H1 (cell line): ENCODE measurements around the gene SKA1. TPM values are rescaled to one million over a fixed set of nuclear protein-coding genes. Genes with fewer than 3 reads are reported as not detected.

ENCODE experiments used
- CTCF ChIA-PET: fragments of 300-600 bp; sonication (Branson Sonifier 250); formaldehyde crosslinking; loops from one replicate; lab custom pipeline; 2021; ENCODE audit not compliant: partially characterized antibody; lab: Charles Lee
- POLR2A ChIA-PET: fragments of 300-600 bp; sonication (Branson Sonifier 250); formaldehyde crosslinking; loops from one replicate; lab custom pipeline; 2021; ENCODE audit warnings: inconsistent platforms; ENCODE audit not compliant: partially characterized antibody; lab: Charles Lee
- DNase-seq, 2 experiments: peaks; one replicate each; pipeline versions ENCODE4 v3.0.0 to v3.0.0-alpha.2; 2010 to 2022; ENCODE audit warnings: low spot score in 2 of 2, low read depth in 1 of 2, mixed read lengths in 1 of 2
- FAIRE-seq: peaks from 2 replicates; lab custom pipeline; 2011; peaks lifted over from hg19 to GRCh38; lab: Jason Lieb, UNC
- H2AFZ ChIP-seq: 2 replicates; pipeline ENCODE4 v1.8.1; 2012; ENCODE audit warnings: low read length, inconsistent platforms
- H2AK5ac ChIP-seq: 2 replicates; pipeline ENCODE4 v1.6.1; 2013; ENCODE audit warnings: low read depth, low read length
- H2BK120ac ChIP-seq: replicated peaks from 2 replicates; pipeline ENCODE3; 2013; ENCODE audit warnings: low read depth, low read length, inconsistent platforms
- H2BK12ac ChIP-seq: 2 replicates; pipeline ENCODE4 v1.6.1; 2013; ENCODE audit warnings: low read depth, low read length
- H2BK15ac ChIP-seq: 2 replicates; pipeline ENCODE4 v1.6.1; 2013; ENCODE audit warnings: low read length
- H2BK20ac ChIP-seq: 2 replicates; pipeline ENCODE4 v1.6.1; 2013; ENCODE audit warnings: low read length
- H2BK5ac ChIP-seq: 2 replicates; pipeline ENCODE4 v1.6.1; 2013; ENCODE audit warnings: low read depth, low read length
- H3K14ac ChIP-seq: 2 replicates; pipeline ENCODE4 v1.6.1; 2013; ENCODE audit warnings: inconsistent platforms; ENCODE audit not compliant: insufficient read length
- H3K18ac ChIP-seq: 2 replicates; pipeline ENCODE4 v1.6.1; 2013; ENCODE audit warnings: low read length; ENCODE audit errors: extremely low read depth
- H3K23ac ChIP-seq: 2 replicates; pipeline ENCODE4 v1.6.1; 2013; ENCODE audit warnings: inconsistent platforms; ENCODE audit not compliant: insufficient read length
- H3K23me2 ChIP-seq: 2 replicates; pipeline ENCODE4 v1.6.1; 2013; ENCODE audit warnings: low read depth, low read length
- H3K27ac ChIP-seq: 2 replicates; pipeline ENCODE4 v1.6.1; 2011; ENCODE audit warnings: low read depth, low read length, inconsistent platforms
- H3K27me3 ChIP-seq, 4 experiments: replicated peaks in 1 of 4; 1 replicate in 1 of 4; 2 replicates in 3 of 4; pipeline versions ENCODE4 v1.6.1 to v1.8.1; 2011 to 2013; ENCODE audit warnings: low read length in 3 of 4, mild to moderate bottlenecking in 3 of 4, inconsistent platforms in 2 of 4, mixed read lengths in 2 of 4, moderate library complexity in 1 of 4; ENCODE audit not compliant: control insufficient read depth in 3 of 4, insufficient read depth in 3 of 4; ENCODE audit errors: extremely low read depth in 1 of 4
- H3K36me3 ChIP-seq, 4 experiments: 2 replicates each; pipeline versions ENCODE4 v1.6.1 to v1.8.1; 2011 to 2013; ENCODE audit warnings: mild to moderate bottlenecking in 4 of 4, low read length in 3 of 4, moderate library complexity in 2 of 4, control low read depth in 1 of 4, inconsistent platforms in 1 of 4; ENCODE audit not compliant: insufficient read depth in 4 of 4, control insufficient read depth in 2 of 4
- H3K4ac ChIP-seq: replicated peaks from 2 replicates; pipeline ENCODE3; 2013; ENCODE audit warnings: low read length, low read depth, mixed read lengths, inconsistent platforms; ENCODE audit not compliant: insufficient read length
- H3K4me1 ChIP-seq, 4 experiments: replicated peaks in 1 of 4; 1 replicate in 1 of 4; 2 replicates in 3 of 4; pipeline versions ENCODE4 v1.6.1 to v1.8.1; 2011 to 2013; ENCODE audit warnings: low read length in 3 of 4, inconsistent platforms in 2 of 4, mixed read lengths in 1 of 4; ENCODE audit not compliant: insufficient read depth in 4 of 4, control insufficient read depth in 3 of 4
- H3K4me2 ChIP-seq, 2 experiments: 2 replicates each; pipeline versions ENCODE4 v1.6.1 to v1.8.1; 2011 to 2013; ENCODE audit warnings: low read depth in 2 of 2, low read length in 2 of 2, control low read depth in 1 of 2, inconsistent platforms in 1 of 2, mild to moderate bottlenecking in 1 of 2; ENCODE audit not compliant: insufficient read depth in 1 of 2
- H3K4me3 ChIP-seq, 4 experiments: fragments of 200-600, 300-600 bp in 1 of 4; sonication (generic), shearing (Covaris generic), sonication (Bioruptor Twin) in 1 of 4; 2 replicates each; pipeline versions ENCODE4 v1.5.1 to v1.8.1; 2011 to 2016; ENCODE audit warnings: low read length in 4 of 4, low read depth in 3 of 4, control low read depth in 2 of 4, inconsistent platforms in 2 of 4, mild to moderate bottlenecking in 2 of 4, mixed read lengths in 1 of 4, moderate library complexity in 1 of 4; ENCODE audit not compliant: insufficient read depth in 2 of 4; ENCODE audit errors: extremely low read depth in 1 of 4
- H3K56ac ChIP-seq: replicated peaks from 2 replicates; pipeline ENCODE3; 2013; ENCODE audit warnings: low read depth, mild to moderate bottlenecking, mixed read lengths, low read length, inconsistent platforms; ENCODE audit not compliant: insufficient read length
- H3K79me1 ChIP-seq: 2 replicates; pipeline ENCODE4 v1.6.1; 2013; ENCODE audit warnings: low read depth, low read length, control low read depth
- H3K79me2 ChIP-seq, 2 experiments: 2 replicates each; pipeline versions ENCODE4 v1.6.1 to v1.8.1; 2012 to 2013; ENCODE audit warnings: low read length in 2 of 2, mild to moderate bottlenecking in 2 of 2, inconsistent platforms in 1 of 2; ENCODE audit not compliant: insufficient read depth in 2 of 2, control insufficient read depth in 1 of 2
- H3K9ac ChIP-seq, 4 experiments: replicated peaks in 1 of 4; 1 replicate in 1 of 4; 2 replicates in 3 of 4; pipeline versions ENCODE4 v1.6.1 to v1.8.1; 2011 to 2013; ENCODE audit warnings: low read depth in 3 of 4, low read length in 3 of 4, control low read depth in 2 of 4, mild to moderate bottlenecking in 2 of 4, moderate library complexity in 2 of 4, inconsistent platforms in 1 of 4; ENCODE audit errors: extremely low read depth in 1 of 4
- H3K9me3 ChIP-seq, 2 experiments: 2 replicates each; pipeline versions ENCODE4 v1.6.1 to v1.8.1; 2012 to 2013; ENCODE audit warnings: mild to moderate bottlenecking in 2 of 2, moderate library complexity in 2 of 2, control low read depth in 1 of 2, inconsistent platforms in 1 of 2, low read depth in 1 of 2, low read length in 1 of 2, mixed read lengths in 1 of 2; ENCODE audit not compliant: insufficient read depth in 2 of 2
- H4K20me1 ChIP-seq, 2 experiments: replicated peaks in 1 of 2; 2 replicates each; pipeline versions ENCODE3 to v1.8.1; 2011 to 2013; ENCODE audit warnings: inconsistent platforms in 2 of 2, low read length in 2 of 2, mild to moderate bottlenecking in 1 of 2; ENCODE audit not compliant: insufficient read depth in 2 of 2, control insufficient read depth in 1 of 2
- H4K5ac ChIP-seq: 2 replicates; pipeline ENCODE4 v1.6.1; 2013; ENCODE audit warnings: low read length, low read depth, mixed read lengths, inconsistent platforms; ENCODE audit not compliant: insufficient read length
- H4K8ac ChIP-seq: 2 replicates; pipeline ENCODE4 v1.8.0; 2013; ENCODE audit warnings: mild to moderate bottlenecking, moderate library complexity, low read length, inconsistent platforms; ENCODE audit not compliant: insufficient read depth; ENCODE audit errors: extremely low read depth
- H4K91ac ChIP-seq: replicated peaks from 2 replicates; pipeline ENCODE3; 2013; ENCODE audit warnings: low read length, mixed read lengths, inconsistent platforms; ENCODE audit not compliant: insufficient read length
- BRCA1 ChIP-seq: IDR thresholded peaks from 2 replicates; pipeline ENCODE4 v1.6.1; 2012; ENCODE audit warnings: low read depth, low read length, improper control_type of control experiment
- CBX8 ChIP-seq: fragments of 300-800, 300-1000 bp; sonication (generic); IDR thresholded peaks from 2 replicates; pipeline ENCODE4 v1.7.1; 2016; ENCODE audit warnings: low read depth, low read length, borderline replicate concordance
- CHD2 ChIP-seq: IDR thresholded peaks from 2 replicates; pipeline ENCODE4 v1.6.1; 2012; ENCODE audit warnings: low read length, improper control_type of control experiment
- CREB1 ChIP-seq: IDR thresholded peaks from 2 replicates; pipeline ENCODE4 v1.6.1; 2012; ENCODE audit warnings: inconsistent platforms
- CTBP2 ChIP-seq: IDR thresholded peaks from 2 replicates; pipeline ENCODE4 v1.7.0; 2011; ENCODE audit warnings: borderline replicate concordance, mild to moderate bottlenecking, moderate library complexity, mixed read lengths, low read length; ENCODE audit not compliant: insufficient read depth, insufficient read length
- EZH2 ChIP-seq: fragments of 200-600 bp; sonication (generic); IDR thresholded peaks from 2 replicates; pipeline ENCODE4 v1.7.1; 2012; ENCODE audit warnings: low read depth, mild to moderate bottlenecking, moderate library complexity, low read length, inconsistent platforms; ENCODE audit not compliant: severe bottlenecking
- KDM5A ChIP-seq: fragments of 200-600 bp; IDR thresholded peaks from 2 replicates; pipeline ENCODE4 v1.7.1; 2012; ENCODE audit warnings: mild to moderate bottlenecking, low read length, inconsistent platforms, mixed read lengths
- PHF8 ChIP-seq: fragments of 200-600 bp; sonication (generic); conservative IDR thresholded peaks from 2 replicates; pipeline ENCODE4 v1.7.1; 2012; ENCODE audit warnings: low read depth, mild to moderate bottlenecking, inconsistent platforms, low read length, moderate library complexity
- POU5F1 ChIP-seq: IDR thresholded peaks from 2 replicates; pipeline ENCODE4 v1.6.1; 2011; ENCODE audit warnings: low read depth, mild to moderate bottlenecking, low read length, moderate library complexity
- RBBP5 ChIP-seq: IDR thresholded peaks from 2 replicates; pipeline ENCODE4 v1.7.1; 2012; ENCODE audit warnings: low read depth, mild to moderate bottlenecking, inconsistent platforms, low read length, moderate library complexity, borderline replicate concordance
- SP1 ChIP-seq: IDR thresholded peaks from 2 replicates; pipeline ENCODE4 v1.6.1; 2011; ENCODE audit warnings: low read depth, low read length
- SP2 ChIP-seq: IDR thresholded peaks from 2 replicates; pipeline ENCODE4 v1.6.1; 2012; ENCODE audit warnings: mild to moderate bottlenecking, low read length, inconsistent platforms
- TBP ChIP-seq: IDR thresholded peaks from 2 replicates; pipeline ENCODE4 v1.6.1; 2011; ENCODE audit warnings: low read depth, low read length, improper control_type of control experiment
- WGBS, 2 experiments: shearing (Covaris generic) in 1 of 2; methylation state at CpG; one replicate each; pipeline versions ENCODE4 v1.1.6 to v1.1.7; 2013 to 2015; ENCODE audit warnings: low lambda C conversion rate in 2 of 2, mixed read lengths in 2 of 2, inconsistent platforms in 1 of 2, low coverage in 1 of 2, missing lambda C conversion rate in 1 of 2; ENCODE audit not compliant: insufficient replicate concordance in 2 of 2, insufficient coverage in 1 of 2, insufficient read length in 1 of 2; ENCODE audit errors: extremely low coverage in 1 of 2, missing lambda C conversion rate in 1 of 2; 5-methylcytosine and 5-hydroxymethylcytosine counted together
- polyA plus RNA-seq, 7 experiments: library from polyadenylated mRNA; depleted of rRNA in 3 of 7; stranded (reverse) in 5 of 7; unstranded in 2 of 7; fragments of >200 nt in 5 of 7; fragments of 200-250 nt in 2 of 7; gene quantifications; 1 replicate in 5 of 7; 2 replicates in 1 of 7; 4 replicates in 1 of 7; pipeline versions ENCODE4 v1.2.1 to v1.2.3, GENCODE V29; 2011 to 2013; ENCODE audit warnings: missing spikeins in 2 of 7, mixed read lengths in 2 of 7
- total RNA-seq: library from RNA; stranded (reverse); fragmentation: NEBNext Ultra II Directional; extraction: Animal tissue kit (Norgen Biotek cat#: 25700); gene quantifications from 2 replicates; pipeline ENCODE4 v1.2.1, GENCODE V29; 2021
- TF ChIP-seq, protein P1 (sequence below): IDR thresholded peaks from 2 replicates; pipeline ENCODE4 v1.6.1; 2011; ENCODE audit warnings: low read length, improper control_type of control experiment

Gene SKA1
- total and polyA plus RNA-seq, 2 of the 8 experiments (the other 6 are each of a cell fraction or from before 2014, with no cell fraction given) = 8.6 to 22.9 TPM

DNA sequence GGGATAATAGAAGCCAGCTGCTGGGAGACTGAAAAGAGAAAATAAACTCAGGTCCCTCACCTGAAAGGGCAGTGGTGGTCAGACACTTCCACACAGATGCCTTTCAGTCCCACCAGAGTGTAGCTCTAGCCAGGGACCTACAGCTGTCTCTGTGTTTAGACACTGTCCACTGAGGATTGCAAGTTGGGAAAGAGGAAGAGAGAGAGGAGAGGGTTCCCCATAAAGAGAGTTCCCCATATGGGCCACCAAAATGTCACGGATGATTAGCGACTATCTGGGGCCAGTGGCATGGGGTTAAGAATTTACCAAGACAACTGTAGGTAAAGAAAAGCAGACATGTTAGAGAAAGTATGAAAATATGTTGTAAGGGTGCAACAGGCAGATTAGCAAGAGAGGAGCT is 36.7 kb upstream of the SKA1 start:
- H3K9ac ChIP-seq = no peak overlapping the region
- no peak overlapping the region for H3K56ac ChIP-seq
- WGBS, 2 experiments = 97% methylated on average over 2 of the region's 2 CpGs; no CpG with 5 or more reads in 1 of the 2 experiments
- no peak overlapping the region for H3K23ac ChIP-seq
- H3K23me2 ChIP-seq = no peaks in the 10 kb centered on the region; the same call in 1 of the 2 replicates
- no peak overlapping the region for H3K4me2 ChIP-seq
- H3K4me3 ChIP-seq = no peak overlapping the region
- H3K27ac ChIP-seq = no peak overlapping the region
- DNase-seq (no peak), FAIRE-seq (no peak)
- H3K79me2 ChIP-seq = no peaks in the 10 kb centered on the region
- no peaks in the 10 kb centered on the region for H3K27me3 ChIP-seq
- no peak overlapping the region for H4K8ac ChIP-seq
- no peaks in the 10 kb centered on the region for H3K79me1 ChIP-seq
- ChIA-PET POLR2A (no interaction called here), CTCF (interaction anchor here (0.6 to 4.2 kb wide), 6 partner anchors 18 to 134 kb away, joined by 3 to 38 read pairs (median 4); partner anchors contain the start of gene MBD1)
- no peak overlapping the region for H2BK12ac ChIP-seq
- H4K20me1 ChIP-seq = no peaks in the 10 kb centered on the region
- H3K4me1 ChIP-seq = no peaks in the 10 kb centered on the region
- no peak overlapping the region for H4K91ac ChIP-seq
- no peak overlapping the region for H2BK5ac ChIP-seq
- H3K36me3 ChIP-seq = no peaks in the 10 kb centered on the region
- H3K4ac ChIP-seq = no peak overlapping the region
- H2BK120ac ChIP-seq = no peak overlapping the region
- H4K5ac ChIP-seq = no peak overlapping the region
- H3K9me3 ChIP-seq = no peaks in the 10 kb centered on the region
- H2AK5ac ChIP-seq = no peak overlapping the region
- no peak overlapping the region for H2AFZ ChIP-seq
- no peak overlapping the region for H3K18ac ChIP-seq
- no peak overlapping the region for H2BK20ac ChIP-seq
- H3K14ac ChIP-seq = no peak overlapping the region
- H2BK15ac ChIP-seq = no peak overlapping the region
- TF ChIP-seq, protein P1, sequence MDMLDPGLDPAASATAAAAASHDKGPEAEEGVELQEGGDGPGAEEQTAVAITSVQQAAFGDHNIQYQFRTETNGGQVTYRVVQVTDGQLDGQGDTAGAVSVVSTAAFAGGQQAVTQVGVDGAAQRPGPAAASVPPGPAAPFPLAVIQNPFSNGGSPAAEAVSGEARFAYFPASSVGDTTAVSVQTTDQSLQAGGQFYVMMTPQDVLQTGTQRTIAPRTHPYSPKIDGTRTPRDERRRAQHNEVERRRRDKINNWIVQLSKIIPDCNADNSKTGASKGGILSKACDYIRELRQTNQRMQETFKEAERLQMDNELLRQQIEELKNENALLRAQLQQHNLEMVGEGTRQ = no peak
- TF ChIP-seq SP2 (no peak), POU5F1 (no peak), KDM5A (no peak), BRCA1 (no peak), RBBP5 (no peak), EZH2 (no peak), CREB1 (no peak), CBX8 (no peak), TBP (no peak), CHD2 (no peak), CTBP2 (no peak), SP1 (no peak), PHF8 (no peak)
